Measurements from ENCODE around the gene GJC1.
"Not testable (repeated sequence)": the region's sequence is repeated elsewhere in the genome, so short reads cannot be mapped to it uniquely, and the experiment has no call there.

The GJC1 gene

GRCh38 chr17:44758414-44759085, 71.5 kb downstream of the GJC1 start, which contains the start of gene ADAM11:
TSS of gene ADAM11 (plus strand) at chr17:44758988. CDS start at chr17:44759200, 212 bp downstream.
- DNase-seq (ENCODE audit: low spot score) (peak; percentile 62), ATAC-seq (ENCODE audit: low read depth) (peak; percentile 20; the same call in 2 of the 3 replicates)
- TF ChIP-seq, protein P1, sequence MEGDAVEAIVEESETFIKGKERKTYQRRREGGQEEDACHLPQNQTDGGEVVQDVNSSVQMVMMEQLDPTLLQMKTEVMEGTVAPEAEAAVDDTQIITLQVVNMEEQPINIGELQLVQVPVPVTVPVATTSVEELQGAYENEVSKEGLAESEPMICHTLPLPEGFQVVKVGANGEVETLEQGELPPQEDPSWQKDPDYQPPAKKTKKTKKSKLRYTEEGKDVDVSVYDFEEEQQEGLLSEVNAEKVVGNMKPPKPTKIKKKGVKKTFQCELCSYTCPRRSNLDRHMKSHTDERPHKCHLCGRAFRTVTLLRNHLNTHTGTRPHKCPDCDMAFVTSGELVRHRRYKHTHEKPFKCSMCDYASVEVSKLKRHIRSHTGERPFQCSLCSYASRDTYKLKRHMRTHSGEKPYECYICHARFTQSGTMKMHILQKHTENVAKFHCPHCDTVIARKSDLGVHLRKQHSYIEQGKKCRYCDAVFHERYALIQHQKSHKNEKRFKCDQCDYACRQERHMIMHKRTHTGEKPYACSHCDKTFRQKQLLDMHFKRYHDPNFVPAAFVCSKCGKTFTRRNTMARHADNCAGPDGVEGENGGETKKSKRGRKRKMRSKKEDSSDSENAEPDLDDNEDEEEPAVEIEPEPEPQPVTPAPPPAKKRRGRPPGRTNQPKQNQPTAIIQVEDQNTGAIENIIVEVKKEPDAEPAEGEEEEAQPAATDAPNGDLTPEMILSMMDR (IDR thresholded peaks at IDR 0.05; ENCODE audit: poor library complexity, severe bottlenecking), result no peak
- H3K36me3 ChIP-seq (ENCODE audit: low read depth), result no peaks in the 10 kb centered on the region
- no peak within 1 kb of the TSS for H3K27ac ChIP-seq (ENCODE audit: poor library complexity, severe bottlenecking)
- peaks cover 26% of the 10 kb centered on the region for H3K27me3 ChIP-seq (ENCODE audit: insufficient read depth, poor library complexity, severe bottlenecking)
- H3K9me3 ChIP-seq (ENCODE audit: severe bottlenecking), result no peaks in the 10 kb centered on the region
- peak within 1 kb of the TSS; percentile 24 for H3K4me3 ChIP-seq (ENCODE audit: severe bottlenecking)
- no peaks in the 10 kb centered on the region for H3K4me1 ChIP-seq (ENCODE audit: insufficient read depth, poor library complexity, severe bottlenecking)

DNA sequence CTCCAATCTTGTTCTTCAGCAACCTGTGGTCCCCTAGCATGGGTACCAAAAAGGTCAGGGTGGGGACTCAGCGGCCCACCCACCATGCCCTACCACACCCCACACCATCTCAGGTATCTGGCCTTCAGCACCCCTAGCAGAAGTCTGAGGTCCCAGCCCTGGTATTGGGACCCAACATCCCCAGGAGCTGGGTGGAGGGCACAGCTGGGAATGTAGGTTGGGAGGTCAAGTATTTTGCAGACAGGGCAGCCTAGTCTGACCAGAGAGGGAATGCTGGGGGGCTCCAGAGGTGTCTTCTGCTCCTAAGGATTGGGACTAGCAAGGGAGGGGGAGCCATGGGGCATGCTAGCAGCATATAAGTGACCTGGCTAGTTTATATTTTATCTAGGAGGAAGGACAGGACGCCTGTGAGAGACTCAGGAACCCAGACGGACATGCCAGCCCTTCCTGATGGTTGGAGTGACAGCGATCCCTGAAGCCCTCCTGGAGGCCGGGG, 72.1 kb downstream of the GJC1 start:
- TF ChIP-seq, protein P1 (IDR thresholded peaks at IDR 0.05; ENCODE audit: poor library complexity, severe bottlenecking), result no peak
- Histone ChIP-seq H3K4me1 (ENCODE audit: insufficient read depth, poor library complexity, severe bottlenecking) (no peaks in the 10 kb centered on the region), H3K9me3 (ENCODE audit: severe bottlenecking) (no peaks in the 10 kb centered on the region), H3K27me3 (ENCODE audit: insufficient read depth, poor library complexity, severe bottlenecking) (peaks cover 26% of the 10 kb centered on the region), H3K36me3 (ENCODE audit: low read depth) (no peaks in the 10 kb centered on the region), H3K27ac (ENCODE audit: poor library complexity, severe bottlenecking) (no peak overlapping the region), H3K4me3 (ENCODE audit: severe bottlenecking) (no peak overlapping the region)
- no peak for ATAC-seq (ENCODE audit: low read depth)
- no peak for DNase-seq (ENCODE audit: low spot score)

DNA sequence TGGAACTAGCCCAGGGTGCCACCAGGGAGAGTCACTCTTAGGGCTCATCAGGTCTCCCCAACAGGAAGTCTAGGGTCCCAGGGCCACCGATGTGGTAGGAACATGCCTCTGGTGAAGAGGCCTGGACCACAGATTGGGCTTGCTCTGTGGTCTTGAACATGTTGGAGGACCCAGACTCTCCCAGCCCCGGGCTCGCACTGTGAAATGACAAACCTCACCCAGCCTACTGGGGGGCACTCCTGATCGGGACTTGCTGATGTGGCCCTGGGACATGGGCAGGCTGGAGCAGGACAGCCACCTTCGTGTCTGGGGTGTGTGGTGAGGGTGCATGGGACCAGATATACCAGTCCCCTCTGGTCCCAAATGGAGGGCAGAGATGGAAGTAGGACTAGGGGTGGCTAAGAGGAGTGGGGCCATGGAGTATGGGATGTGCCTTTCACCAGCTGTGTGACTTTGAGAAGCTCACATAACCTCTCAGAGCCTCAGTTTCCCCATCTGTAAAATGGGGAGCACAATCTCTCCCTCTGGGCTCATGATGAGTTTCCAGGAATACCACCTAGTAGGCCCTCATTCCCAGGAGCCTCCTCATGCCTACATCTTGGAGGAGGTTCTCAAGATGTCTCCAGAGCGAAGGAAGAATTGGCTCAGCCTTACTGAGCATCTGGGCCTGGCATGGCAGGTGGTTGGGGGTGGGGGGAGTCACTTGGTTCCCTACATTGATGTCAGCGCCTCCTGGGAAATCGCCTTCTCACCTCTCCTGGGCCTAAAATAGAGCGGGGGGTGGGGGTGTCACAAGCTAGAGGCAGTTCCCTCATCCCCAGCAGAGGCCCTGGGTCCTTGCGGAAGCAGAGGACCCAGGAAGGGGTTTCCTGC, 72.8 kb downstream of the GJC1 start:
- no peaks in the 10 kb centered on the region for H3K9me3 ChIP-seq (ENCODE audit: severe bottlenecking)
- ATAC-seq (ENCODE audit: low read depth) (no peak), DNase-seq (ENCODE audit: low spot score) (peak; percentile 60)
- H3K27me3 ChIP-seq (ENCODE audit: insufficient read depth, poor library complexity, severe bottlenecking), result peaks cover 26% of the 10 kb centered on the region
- TF ChIP-seq, protein P1 (IDR thresholded peaks at IDR 0.05; ENCODE audit: poor library complexity, severe bottlenecking), result no peak
- H3K4me1 ChIP-seq (ENCODE audit: insufficient read depth, poor library complexity, severe bottlenecking), result no peaks in the 10 kb centered on the region
- no peak overlapping the region for H3K4me3 ChIP-seq (ENCODE audit: severe bottlenecking)
- no peak overlapping the region for H3K27ac ChIP-seq (ENCODE audit: poor library complexity, severe bottlenecking)
- H3K36me3 ChIP-seq (ENCODE audit: low read depth), result no peaks in the 10 kb centered on the region

- not testable (repeated sequence) for H3K27ac ChIP-seq (ENCODE audit: poor library complexity, severe bottlenecking); ATAC-seq (ENCODE audit: low read depth); H3K4me3 ChIP-seq (ENCODE audit: severe bottlenecking); DNase-seq (ENCODE audit: low spot score); H3K9me3 ChIP-seq (ENCODE audit: severe bottlenecking); H3K4me1 ChIP-seq (ENCODE audit: insufficient read depth, poor library complexity, severe bottlenecking); H3K36me3 ChIP-seq (ENCODE audit: low read depth)
- H3K27me3 ChIP-seq (ENCODE audit: insufficient read depth, poor library complexity, severe bottlenecking), result peaks cover 22% of the 10 kb centered on the region
Observed at GRCh38 chr17:44755180-44755579, 74.9 kb downstream of the GJC1 start.

GRCh38 chr17:44754276-44754675, 75.8 kb downstream of the GJC1 start:
- peak; percentile 43 for DNase-seq (ENCODE audit: low spot score)
- ATAC-seq (ENCODE audit: low read depth), result no peak
- H3K4me3 ChIP-seq (ENCODE audit: severe bottlenecking), result no peak overlapping the region
- no peak overlapping the region for H3K27ac ChIP-seq (ENCODE audit: poor library complexity, severe bottlenecking)
- H3K36me3 ChIP-seq (ENCODE audit: low read depth), result no peaks in the 10 kb centered on the region
- no peaks in the 10 kb centered on the region for H3K9me3 ChIP-seq (ENCODE audit: severe bottlenecking)
- H3K27me3 ChIP-seq (ENCODE audit: insufficient read depth, poor library complexity, severe bottlenecking), result peaks cover 13% of the 10 kb centered on the region
- H3K4me1 ChIP-seq (ENCODE audit: insufficient read depth, poor library complexity, severe bottlenecking), result no peaks in the 10 kb centered on the region
- TF ChIP-seq, protein P1 (IDR thresholded peaks at IDR 0.05; ENCODE audit: poor library complexity, severe bottlenecking), result no peak

Measured in RWPE2 (cell line).